Psoas muscle (tissue), 8 donors: ENCODE data around the gene FAM240B. TPM values are rescaled to one million over a fixed set of nuclear protein-coding genes. Genes with fewer than 3 reads are reported as not detected.
A peak's percentile ranks its signal among the peaks of the same experiment; 100 is the strongest.

Experiments
- ATAC-seq, 4 donors: fragments of 200-7000 bp; cut with Tn5 transposase; one replicate each; pipeline ENCODE4 v1.9.1; 2020; ENCODE audit warnings: moderate library complexity in 3 of 4, mild to moderate bottlenecking in 2 of 4
- DNase-seq, 2 donors: peaks; one replicate each; pipeline ENCODE4 v3.0.0-alpha.2; 2020
- H3K27ac ChIP-seq: fragments of 200-600 bp; one replicate; pipeline ENCODE4 v1.8.0; 2022
- H3K27me3 ChIP-seq, 3 donors: fragments of 200-600 bp in 1 of 3; one replicate each; pipeline versions ENCODE4 v1.6.1 to v1.8.0; 2013 to 2022; ENCODE audit warnings: low read length in 2 of 3, mild to moderate bottlenecking in 2 of 3, moderate library complexity in 1 of 3; ENCODE audit not compliant: insufficient read depth in 3 of 3
- H3K36me3 ChIP-seq, 2 donors: fragments of 200-600 bp in 1 of 2; one replicate each; pipeline versions ENCODE4 v1.6.1 to v1.8.0; 2013 to 2022; ENCODE audit warnings: low read depth in 1 of 2, mild to moderate bottlenecking in 1 of 2, moderate library complexity in 1 of 2; ENCODE audit not compliant: insufficient read depth in 1 of 2
- H3K4me1 ChIP-seq: fragments of 200-600 bp; one replicate; pipeline ENCODE4 v1.8.0; 2022
- H3K4me3 ChIP-seq: fragments of 200-600 bp; one replicate; pipeline ENCODE4 v1.8.0; 2022; ENCODE audit warnings: mild to moderate bottlenecking
- H3K9me3 ChIP-seq: fragments of 200-600 bp; one replicate; pipeline ENCODE4 v1.8.0; 2022
- WGBS, 3 donors: extraction: QIAGEN DNeasy Blood & Tissue Kit; methylation state at CpG; one replicate each; pipeline versions ENCODE4 v1.1.6 to v1.1.7; 2013; 5-methylcytosine and 5-hydroxymethylcytosine counted together
- intact Hi-C, 2 donors: fragments of 100-400 bp; cut with DNase I; formaldehyde crosslinking; loops; one replicate each; pipeline versions ENCODE4 v1.11.0 to v1.14.2; 2022
- polyA plus RNA-seq, 3 donors: library from polyadenylated mRNA; stranded (reverse); fragments of 200-250 nt; gene quantifications; one replicate each; pipeline ENCODE4 v1.2.3, GENCODE V29; 2013
- total RNA-seq, 4 donors: library from RNA; stranded (reverse); fragmentation: NEBNext Ultra II Directional in 2 of 4; extraction: Animal tissue kit (Norgen Biotek cat#: 25700) in 2 of 4; gene quantifications; one replicate each; pipeline versions ENCODE4 v1.2.1 to v1.2.4, GENCODE V29; 2021 to 2023
- TF ChIP-seq, protein P1 (sequence below): fragments of 200-600 bp; IDR thresholded peaks from one replicate; pipeline ENCODE4 v1.8.0; 2022; ENCODE audit warnings: antibody characterized with exemption
- donor health status: healthy with polysubstance abuse.
- donor health status: DM: no; HTN: no; CAD: no; lungs with moderate emphysema.
- donor health status: Bipolar disorder and iron deficiency.
- donor health status: healthy.
- donor health status: DM: yes; HTN: yes; CAD: no.
- donor health status: DM: no; HTN: no; CAD: no.
- donor health status: DM: no; HTN: no; CAD: no.
- donor health status: DM: yes; HTN: yes; CAD: no.

Gene FAM240B
- total and polyA plus RNA-seq, 7 donors, result 0.09 to 1.1 TPM; not detected in 5

DNA sequence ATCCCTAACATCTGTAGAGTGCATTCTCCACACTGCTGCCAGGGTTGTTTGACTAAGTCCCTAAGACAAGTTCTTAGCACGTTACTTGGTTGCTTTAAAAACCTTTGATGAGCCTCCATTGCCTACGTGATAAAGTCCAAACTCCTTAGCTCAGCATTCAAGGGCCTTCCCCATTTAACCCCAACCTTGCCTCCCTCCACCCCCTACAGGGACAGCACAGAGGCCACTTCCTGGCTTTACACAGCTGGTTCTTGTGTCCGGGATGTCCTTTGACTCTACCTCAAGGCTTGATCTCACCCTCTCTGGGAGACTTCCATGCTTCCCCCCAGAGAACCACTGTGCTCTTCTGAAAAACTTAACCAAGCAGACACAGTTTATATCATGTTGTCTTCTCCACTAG is 29.4 kb downstream of the FAM240B start:
- no peak for ATAC-seq
- intact Hi-C loops, result no loop called here
- no peak for DNase-seq
- H3K27me3 ChIP-seq, result peaks cover 0 to 2% (median 0%) of the 10 kb centered on the region in 3 donors
- H3K4me3 ChIP-seq, result no peak overlapping the region
- no peak overlapping the region for H3K27ac ChIP-seq
- H3K36me3 ChIP-seq, result no peaks in the 10 kb centered on the region
- H3K4me1 ChIP-seq, result no peaks in the 10 kb centered on the region
- 36 to 42% (median 41%) methylated on average over 3 of the region's 3 CpGs for WGBS, 3 donors
- H3K9me3 ChIP-seq, result no peaks in the 10 kb centered on the region
- TF ChIP-seq, protein P1, sequence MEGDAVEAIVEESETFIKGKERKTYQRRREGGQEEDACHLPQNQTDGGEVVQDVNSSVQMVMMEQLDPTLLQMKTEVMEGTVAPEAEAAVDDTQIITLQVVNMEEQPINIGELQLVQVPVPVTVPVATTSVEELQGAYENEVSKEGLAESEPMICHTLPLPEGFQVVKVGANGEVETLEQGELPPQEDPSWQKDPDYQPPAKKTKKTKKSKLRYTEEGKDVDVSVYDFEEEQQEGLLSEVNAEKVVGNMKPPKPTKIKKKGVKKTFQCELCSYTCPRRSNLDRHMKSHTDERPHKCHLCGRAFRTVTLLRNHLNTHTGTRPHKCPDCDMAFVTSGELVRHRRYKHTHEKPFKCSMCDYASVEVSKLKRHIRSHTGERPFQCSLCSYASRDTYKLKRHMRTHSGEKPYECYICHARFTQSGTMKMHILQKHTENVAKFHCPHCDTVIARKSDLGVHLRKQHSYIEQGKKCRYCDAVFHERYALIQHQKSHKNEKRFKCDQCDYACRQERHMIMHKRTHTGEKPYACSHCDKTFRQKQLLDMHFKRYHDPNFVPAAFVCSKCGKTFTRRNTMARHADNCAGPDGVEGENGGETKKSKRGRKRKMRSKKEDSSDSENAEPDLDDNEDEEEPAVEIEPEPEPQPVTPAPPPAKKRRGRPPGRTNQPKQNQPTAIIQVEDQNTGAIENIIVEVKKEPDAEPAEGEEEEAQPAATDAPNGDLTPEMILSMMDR, result no peak

DNA sequence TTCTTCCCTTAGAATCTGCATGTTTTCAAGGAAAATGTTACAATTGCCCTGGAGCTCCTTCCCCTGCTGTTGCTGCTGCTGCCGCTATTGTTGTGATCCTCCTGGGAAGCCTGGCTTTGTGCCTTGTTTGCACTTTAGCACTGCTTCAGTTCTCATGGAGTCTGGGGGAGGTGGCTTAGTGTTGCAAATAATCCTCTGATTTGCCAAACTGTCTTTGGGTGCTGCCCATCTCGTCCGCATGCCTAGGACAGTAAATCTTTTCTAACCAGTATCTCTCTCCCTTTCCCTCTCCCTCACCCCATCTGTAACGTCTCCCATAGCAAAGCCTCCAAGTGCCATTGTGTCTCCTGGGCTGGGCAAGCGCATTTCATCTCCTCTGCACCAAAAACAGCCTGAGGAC is 30.3 kb downstream of the FAM240B start:
- H3K27me3 ChIP-seq, result peaks cover 0 to under 1% (median 0%) of the 10 kb centered on the region in 3 donors
- H3K4me3 ChIP-seq, result no peak overlapping the region
- ATAC-seq (no peak), DNase-seq (no peak)
- H3K27ac ChIP-seq, result no peak overlapping the region
- TF ChIP-seq, protein P1, result no peak
- H3K36me3 ChIP-seq, result no peaks in the 10 kb centered on the region
- H3K4me1 ChIP-seq, result no peaks in the 10 kb centered on the region
- 26 to 38% (median 29%) methylated on average over 5 of the region's 5 CpGs for WGBS, 3 donors
- intact Hi-C loops, result no loop called here
- H3K9me3 ChIP-seq, result no peaks in the 10 kb centered on the region

- WGBS, 3 donors, result 76 to 82% (median 76%) methylated on average over 8 of the region's 8 CpGs
- Histone ChIP-seq H3K36me3 (no peaks in the 10 kb centered on the region), H3K4me3 (no peak overlapping the region), H3K9me3 (no peaks in the 10 kb centered on the region), H3K27me3 (no peaks in the 10 kb centered on the region), H3K4me1 (no peaks in the 10 kb centered on the region), H3K27ac (no peak overlapping the region)
- intact Hi-C loops, result no loop called here
- ATAC-seq (no peak), DNase-seq (no peak)
- TF ChIP-seq, protein P1, result no peak
Observed at GRCh38 chr9:38687992-38688391, 31.9 kb downstream of the FAM240B start.

- H3K4me3 ChIP-seq, result no peak overlapping the region
- no peaks in the 10 kb centered on the region for H3K36me3 ChIP-seq
- DNase-seq, result peak in 1 of 2 donors; percentile 39
- no peaks in the 10 kb centered on the region for H3K27me3 ChIP-seq
- H3K27ac ChIP-seq, result no peak overlapping the region
- intact Hi-C loops, result no loop called here
- peak in 1 of 4 donors; percentile 48 for ATAC-seq
- no peaks in the 10 kb centered on the region for H3K9me3 ChIP-seq
- TF ChIP-seq, protein P1, result no peak
- H3K4me1 ChIP-seq, result no peaks in the 10 kb centered on the region
- 57 to 62% (median 57%) methylated on average over 21 of the region's 21 CpGs for WGBS, 3 donors
Observed at GRCh38 chr9:38687389-38687842, 32.5 kb downstream of the FAM240B start.

DNA sequence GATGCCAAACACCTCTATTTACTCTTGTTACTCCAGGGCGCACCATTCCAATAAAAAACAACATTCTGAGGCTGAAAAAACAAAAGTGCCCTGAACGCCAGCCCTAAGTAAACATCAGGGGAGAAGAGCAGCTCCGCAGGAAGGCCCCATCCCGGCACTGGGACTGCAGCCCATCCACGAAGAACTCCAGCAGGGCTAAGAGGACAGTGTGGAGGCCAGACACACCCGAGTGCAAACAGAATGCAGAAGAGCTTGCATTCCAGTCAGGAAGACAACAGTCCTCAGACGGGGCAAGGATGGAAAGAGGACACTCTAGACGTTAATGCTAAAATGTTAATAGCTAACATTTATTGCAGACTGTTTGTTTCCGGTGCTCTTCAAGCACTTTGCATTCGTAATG is 33.0 kb downstream of the FAM240B start:
- WGBS, 3 donors, result 39 to 42% (median 40%) methylated on average over 10 of the region's 10 CpGs
- Histone ChIP-seq H3K36me3 (no peaks in the 10 kb centered on the region), H3K4me1 (no peaks in the 10 kb centered on the region), H3K9me3 (no peaks in the 10 kb centered on the region), H3K27me3 (no peaks in the 10 kb centered on the region), H3K4me3 (no peak overlapping the region), H3K27ac (no peak overlapping the region)
- intact Hi-C loops, result no loop called here
- DNase-seq, result no peak
- TF ChIP-seq, protein P1, result no peak
- no peak for ATAC-seq
